ENCODE results near the gene CALHM3. TPM values are rescaled to one million over a fixed set of nuclear protein-coding genes. Genes with fewer than 3 reads are reported as not detected.

The CALHM3 gene
- total RNA-seq, 1 experiment from 2014 or later: 2.3 TPM

GRCh38 chr10:103465411-103466179 lies 13.4 kb downstream of the CALHM3 start:
- Histone ChIP-seq H3K36me3 (ENCODE audit: low read depth, low read length) (no peaks in the 10 kb centered on the region), H3K27ac (ENCODE audit: low read length) (no peak overlapping the region), H3K9me3 (ENCODE audit: low read length) (no peaks in the 10 kb centered on the region), H3K9me2 (replicated peaks; ENCODE audit: low read length) (no peaks in the 10 kb centered on the region), H3K27me3 (ENCODE audit: low read length) (no peaks in the 10 kb centered on the region), H3K4me3 (ENCODE audit: low read length) (no peak overlapping the region), H3K4me1 (ENCODE audit: insufficient read depth, low read length) (no peaks in the 10 kb centered on the region), H2AFZ (ENCODE audit: low read length) (no peak overlapping the region), H3K79me2 (ENCODE audit: low read length) (no peaks in the 10 kb centered on the region), H3K9ac (ENCODE audit: low read length) (no peak overlapping the region), H3F3A (ENCODE audit: low read length, unreplicated experiment) (no peaks in the 10 kb centered on the region), H3K4me2 (ENCODE audit: low read length) (no peak overlapping the region), H4K20me1 (ENCODE audit: low read length) (no peaks in the 10 kb centered on the region)
- TF ChIP-seq CTCF (conservative IDR thresholded peaks at IDR 0.05; ENCODE audit: low read depth, low read length): no peak
- no TSS peak for BruUV-seq (replicated peaks)
- ChIA-PET POLR2A (ENCODE audit: unreplicated experiment) (no interaction called here), CTCF (interaction anchor here (0.5 kb wide), 1 partner anchor 49 kb away, joined by 3 read pairs; no protein-coding TSS in a partner anchor)
- intact Hi-C loops (cut with micrococcal nuclease): no loop called here
- peak; percentile 21 for DNase-seq
- no peak; the same call in 1 of the 2 replicates for ATAC-seq

- no peak overlapping the region for H2AFZ ChIP-seq (ENCODE audit: low read length)
- ATAC-seq: no peak
- H3K4me3 ChIP-seq (ENCODE audit: low read length): no peak overlapping the region
- H3K79me2 ChIP-seq (ENCODE audit: low read length): no peaks in the 10 kb centered on the region
- H3K27me3 ChIP-seq (ENCODE audit: low read length): no peaks in the 10 kb centered on the region
- H4K20me1 ChIP-seq (ENCODE audit: low read length): no peaks in the 10 kb centered on the region
- ChIA-PET POLR2A (ENCODE audit: unreplicated experiment) (no interaction called here), CTCF (no interaction called here)
- H3K4me1 ChIP-seq (ENCODE audit: insufficient read depth, low read length): no peaks in the 10 kb centered on the region
- no peaks in the 10 kb centered on the region for H3F3A ChIP-seq (ENCODE audit: low read length, unreplicated experiment)
- TF ChIP-seq EZH2phosphoT487 (IDR thresholded peaks at IDR 0.05; ENCODE audit: borderline replicate concordance, low read length) (no peak), CTCF (conservative IDR thresholded peaks at IDR 0.05; ENCODE audit: low read depth, low read length) (no peak), EZH2 (IDR thresholded peaks at IDR 0.05; ENCODE audit: low read length, unreplicated experiment) (no peak)
- DNase-seq: no peak
- H3K9ac ChIP-seq (ENCODE audit: low read length): no peak overlapping the region
- intact Hi-C loops (cut with micrococcal nuclease): no loop called here
- H3K9me2 ChIP-seq (replicated peaks; ENCODE audit: low read length): no peaks in the 10 kb centered on the region
- BruUV-seq (replicated peaks): no TSS peak
- no peak overlapping the region for H3K4me2 ChIP-seq (ENCODE audit: low read length)
- H3K36me3 ChIP-seq (ENCODE audit: low read depth, low read length): no peaks in the 10 kb centered on the region
- no peaks in the 10 kb centered on the region for H3K9me3 ChIP-seq (ENCODE audit: low read length)
- no peak overlapping the region for H3K27ac ChIP-seq (ENCODE audit: low read length)
Measured at GRCh38 chr10:103463499-103463898, 15.5 kb downstream of the CALHM3 start.

DNA sequence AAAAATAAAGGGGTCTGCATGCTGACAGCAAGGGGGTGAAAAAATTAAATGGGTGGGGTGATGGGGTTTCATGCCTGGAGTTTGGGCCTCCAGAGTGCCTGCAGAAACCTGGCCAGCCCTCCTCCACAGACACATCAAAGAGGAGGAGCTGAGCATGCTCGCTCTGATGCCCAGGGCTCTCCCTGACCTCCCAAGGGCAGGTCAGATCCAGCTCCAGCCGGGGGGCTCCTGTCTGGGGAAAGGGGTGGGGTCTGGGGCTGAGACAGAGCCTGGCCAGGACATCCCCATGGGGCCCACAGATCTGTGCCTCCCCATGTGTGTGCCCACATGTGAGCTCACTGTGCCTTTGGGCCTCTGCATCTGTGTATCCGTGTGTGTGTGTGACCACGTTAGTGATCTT lies 19.4 kb downstream of the CALHM3 start:
- H2AFZ ChIP-seq (ENCODE audit: low read length): no peak overlapping the region
- H3K4me3 ChIP-seq (ENCODE audit: low read length): no peak overlapping the region
- no peak overlapping the region for H3K4me2 ChIP-seq (ENCODE audit: low read length)
- no peaks in the 10 kb centered on the region for H3K36me3 ChIP-seq (ENCODE audit: low read depth, low read length)
- BruUV-seq (replicated peaks): no TSS peak
- no peaks in the 10 kb centered on the region for H3F3A ChIP-seq (ENCODE audit: low read length, unreplicated experiment)
- CTCF ChIA-PET: no interaction called here
- no peaks in the 10 kb centered on the region for H3K9me2 ChIP-seq (replicated peaks; ENCODE audit: low read length)
- DNase-seq (no peak), ATAC-seq (no peak)
- H3K27ac ChIP-seq (ENCODE audit: low read length): no peak overlapping the region
- no peak overlapping the region for H3K9ac ChIP-seq (ENCODE audit: low read length)
- TF ChIP-seq EZH2phosphoT487 (IDR thresholded peaks at IDR 0.05; ENCODE audit: borderline replicate concordance, low read length) (no peak), EZH2 (IDR thresholded peaks at IDR 0.05; ENCODE audit: low read length, unreplicated experiment) (no peak), CTCF (conservative IDR thresholded peaks at IDR 0.05; ENCODE audit: low read depth, low read length) (no peak)
- intact Hi-C loops (cut with micrococcal nuclease): no loop called here
- H3K4me1 ChIP-seq (ENCODE audit: insufficient read depth, low read length): no peaks in the 10 kb centered on the region
- H3K27me3 ChIP-seq (ENCODE audit: low read length): no peaks in the 10 kb centered on the region
- H3K79me2 ChIP-seq (ENCODE audit: low read length): no peaks in the 10 kb centered on the region
- no peaks in the 10 kb centered on the region for H3K9me3 ChIP-seq (ENCODE audit: low read length)
- no peaks in the 10 kb centered on the region for H4K20me1 ChIP-seq (ENCODE audit: low read length)
- POLR2A ChIA-PET (ENCODE audit: unreplicated experiment): no interaction called here

Data from PC-3 (cell line).